ENCODE results near the gene KDM2A.

Gene KDM2A

DNA sequence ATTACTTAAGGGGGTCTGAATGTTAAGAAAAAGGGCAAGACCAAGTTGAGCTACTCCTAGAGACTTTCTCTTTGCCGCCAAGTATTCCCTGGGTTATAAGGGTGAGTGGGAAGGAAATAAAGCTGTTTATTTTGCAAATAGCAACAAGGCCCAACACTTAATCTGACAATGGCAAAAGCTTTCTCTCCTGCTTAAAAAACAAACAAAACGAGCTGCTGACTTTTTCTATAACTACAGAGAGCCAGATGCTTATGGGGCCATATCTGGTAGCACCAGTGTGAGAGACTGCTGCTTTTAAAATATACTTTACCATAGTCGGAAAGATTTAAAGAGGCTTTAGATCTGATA lies 2.3 kb upstream of the KDM2A start:
- TF ChIP-seq, protein P1, sequence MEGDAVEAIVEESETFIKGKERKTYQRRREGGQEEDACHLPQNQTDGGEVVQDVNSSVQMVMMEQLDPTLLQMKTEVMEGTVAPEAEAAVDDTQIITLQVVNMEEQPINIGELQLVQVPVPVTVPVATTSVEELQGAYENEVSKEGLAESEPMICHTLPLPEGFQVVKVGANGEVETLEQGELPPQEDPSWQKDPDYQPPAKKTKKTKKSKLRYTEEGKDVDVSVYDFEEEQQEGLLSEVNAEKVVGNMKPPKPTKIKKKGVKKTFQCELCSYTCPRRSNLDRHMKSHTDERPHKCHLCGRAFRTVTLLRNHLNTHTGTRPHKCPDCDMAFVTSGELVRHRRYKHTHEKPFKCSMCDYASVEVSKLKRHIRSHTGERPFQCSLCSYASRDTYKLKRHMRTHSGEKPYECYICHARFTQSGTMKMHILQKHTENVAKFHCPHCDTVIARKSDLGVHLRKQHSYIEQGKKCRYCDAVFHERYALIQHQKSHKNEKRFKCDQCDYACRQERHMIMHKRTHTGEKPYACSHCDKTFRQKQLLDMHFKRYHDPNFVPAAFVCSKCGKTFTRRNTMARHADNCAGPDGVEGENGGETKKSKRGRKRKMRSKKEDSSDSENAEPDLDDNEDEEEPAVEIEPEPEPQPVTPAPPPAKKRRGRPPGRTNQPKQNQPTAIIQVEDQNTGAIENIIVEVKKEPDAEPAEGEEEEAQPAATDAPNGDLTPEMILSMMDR (IDR thresholded peaks at IDR 0.05; ENCODE audit: borderline replicate concordance, control extremely low read depth, extremely low read depth, insufficient read depth, missing control alignments) = no peak
- in situ Hi-C loops (cut with MboI; ENCODE audit: low sequenced_read_pairs, unreplicated experiment) = no loop called here
- no peak for DNase-seq (ENCODE audit: low spot score)

DNA sequence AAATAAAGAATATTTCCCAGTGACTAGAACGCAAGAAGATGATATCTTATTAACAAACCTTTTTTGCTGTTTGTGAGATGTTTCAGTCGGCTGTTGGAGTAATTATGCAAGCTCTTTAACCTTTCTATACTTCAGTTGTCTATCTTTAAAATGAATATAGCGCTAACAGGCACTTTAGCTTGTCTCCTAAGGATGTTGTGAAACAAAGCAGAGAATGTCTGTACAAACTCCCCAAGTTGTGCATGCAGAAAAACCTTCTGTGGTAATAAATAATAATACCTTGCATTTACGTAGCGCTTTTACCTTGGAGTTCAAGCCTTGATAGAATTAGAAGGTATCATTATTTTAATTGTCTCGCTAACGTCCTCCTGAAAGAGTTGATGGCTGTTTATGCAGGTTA lies 1.9 kb upstream of the KDM2A start:
- in situ Hi-C loops (cut with MboI; ENCODE audit: low sequenced_read_pairs, unreplicated experiment) = no loop called here
- no peak for DNase-seq (ENCODE audit: low spot score)
- TF ChIP-seq, protein P1 (IDR thresholded peaks at IDR 0.05; ENCODE audit: borderline replicate concordance, control extremely low read depth, extremely low read depth, insufficient read depth, missing control alignments) = no peak

DNA sequence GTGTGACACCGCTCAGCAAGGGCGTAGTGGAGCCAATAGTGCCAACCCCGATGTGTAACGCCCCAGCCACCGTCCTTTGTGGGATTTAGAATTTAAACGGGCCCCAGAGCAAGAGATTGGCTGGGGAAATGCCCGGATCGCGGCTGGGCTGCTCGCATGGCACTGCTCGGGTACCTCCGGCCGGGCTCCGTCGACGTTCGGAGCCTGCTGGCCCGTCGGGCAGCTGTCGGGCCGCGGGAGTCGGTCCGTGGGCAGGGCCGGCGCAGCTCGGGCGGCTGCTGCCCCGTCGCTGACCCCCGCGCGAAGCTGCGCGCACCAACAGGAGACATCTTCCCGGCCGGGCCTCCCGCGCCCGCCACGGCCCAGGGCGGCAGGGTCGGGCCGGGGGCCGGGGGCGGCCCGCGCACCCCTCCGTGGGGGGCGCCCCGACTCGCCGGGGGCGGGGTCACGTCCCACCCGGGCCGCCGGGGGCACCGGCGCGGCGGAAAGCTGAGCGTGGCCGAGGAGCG lies 1.3 kb upstream of the KDM2A start:
- DNase-seq (ENCODE audit: low spot score) = peak; percentile 46
- TF ChIP-seq, protein P1 (IDR thresholded peaks at IDR 0.05; ENCODE audit: borderline replicate concordance, control extremely low read depth, extremely low read depth, insufficient read depth, missing control alignments) = no peak
- in situ Hi-C loops (cut with MboI; ENCODE audit: low sequenced_read_pairs, unreplicated experiment) = no loop called here

- DNase-seq (ENCODE audit: low spot score) = peak; percentile 69
- in situ Hi-C loops (cut with MboI; ENCODE audit: low sequenced_read_pairs, unreplicated experiment) = no loop called here
- TF ChIP-seq, protein P1 (IDR thresholded peaks at IDR 0.05; ENCODE audit: borderline replicate concordance, control extremely low read depth, extremely low read depth, insufficient read depth, missing control alignments) = no peak
These were observed 789 bp upstream of the KDM2A start for GRCh38 chr11:67118181-67118766.

GRCh38 chr11:67119585-67120391 lies 725 bp downstream of the KDM2A start:
- in situ Hi-C loops (cut with MboI; ENCODE audit: low sequenced_read_pairs, unreplicated experiment) = no loop called here
- DNase-seq (ENCODE audit: low spot score) = peak; percentile 55
- TF ChIP-seq, protein P1 (IDR thresholded peaks at IDR 0.05; ENCODE audit: borderline replicate concordance, control extremely low read depth, extremely low read depth, insufficient read depth, missing control alignments) = no peak

- in situ Hi-C loops (cut with MboI; ENCODE audit: low sequenced_read_pairs, unreplicated experiment) = no loop called here
- DNase-seq (ENCODE audit: low spot score) = no peak
- TF ChIP-seq, protein P1 (IDR thresholded peaks at IDR 0.05; ENCODE audit: borderline replicate concordance, control extremely low read depth, extremely low read depth, insufficient read depth, missing control alignments) = no peak
These were observed 1.4 kb downstream of the KDM2A start for GRCh38 chr11:67120456-67120855.
